NCI-H1694 treated with DMSO at 0.1 percent for 48 hours (cell line): ENCODE results near the gene PLPPR1.
"Not testable (repeated sequence)": the region's sequence is repeated elsewhere in the genome, so short reads cannot be mapped to it uniquely, and the experiment has no call there.

Source experiments
- DNase-seq: peaks from one replicate; lab custom pipeline; 2025; lab: John Stamatoyannopoulos, UW

The PLPPR1 gene

DNA sequence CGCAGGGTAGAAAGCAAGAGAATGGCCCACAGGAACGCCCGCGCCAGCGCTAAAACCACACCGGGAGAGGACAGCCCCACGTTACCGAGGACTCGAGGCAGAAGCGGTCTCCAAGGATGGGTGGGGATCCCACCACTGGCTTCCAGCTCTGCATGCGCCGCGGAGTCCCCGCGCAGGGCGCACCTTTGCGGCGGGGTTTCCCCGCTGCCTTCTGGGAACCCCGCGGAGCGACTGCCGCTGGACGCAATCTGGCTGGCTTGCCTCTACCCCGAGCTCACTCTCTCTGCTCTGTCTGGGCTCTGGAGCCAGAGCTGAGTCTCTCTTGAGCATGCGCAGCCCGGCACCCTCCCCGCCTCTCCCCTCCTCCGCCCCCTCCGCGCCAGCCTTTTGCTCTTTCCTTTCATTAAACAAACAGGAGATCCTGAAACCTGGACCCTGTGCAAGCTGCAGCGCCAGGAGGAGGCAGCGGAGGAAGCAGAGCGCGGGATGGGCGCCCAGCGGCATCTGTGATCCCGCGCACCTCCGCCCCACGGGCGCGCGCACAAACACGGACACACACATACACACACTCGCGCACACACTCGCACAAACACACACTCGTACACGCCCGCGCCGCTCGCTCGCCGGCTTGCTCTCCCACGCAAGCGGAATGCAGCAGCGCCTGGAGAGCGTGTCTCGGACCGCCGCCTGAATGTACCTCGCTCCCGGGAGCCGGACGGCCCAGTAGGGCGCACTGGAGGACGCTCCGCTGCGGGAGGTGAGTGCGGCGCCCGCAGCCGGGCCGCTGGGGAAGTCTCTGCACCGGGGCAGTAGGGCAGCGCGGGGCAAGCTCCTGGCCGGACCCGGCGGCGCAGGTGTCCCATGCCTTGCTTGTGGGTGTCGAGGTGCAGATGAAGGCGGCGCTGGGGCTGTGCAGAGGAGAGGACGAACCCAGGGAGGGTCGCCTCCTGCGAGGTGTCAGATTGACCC lies at the start of gene PLPPR1:
TSS of gene PLPPR1 (plus strand) at position 382 of the 969 bp plus-strand sequence.
- peak; percentile 86 for DNase-seq

DNA sequence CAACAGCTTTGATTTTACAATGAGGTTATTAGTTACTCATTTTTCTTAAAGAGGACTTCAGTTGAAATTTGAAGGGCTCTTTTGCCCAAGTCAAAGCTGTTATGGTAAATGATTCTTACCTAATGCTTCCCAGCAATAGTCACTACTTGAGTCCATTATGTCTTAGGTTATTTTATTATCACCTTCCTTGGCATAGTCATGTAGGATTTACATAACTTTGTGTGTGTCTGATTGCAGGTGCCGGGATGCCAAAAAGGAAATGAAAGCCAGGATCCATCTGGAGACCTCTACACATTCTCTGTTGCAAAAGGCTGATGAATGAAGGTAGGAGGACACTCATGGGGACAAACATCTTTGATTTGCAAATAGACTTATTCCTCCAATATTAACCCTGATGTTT lies 38.8 kb upstream of the PLPPR1 start:
- DNase-seq, result no peak

DNA sequence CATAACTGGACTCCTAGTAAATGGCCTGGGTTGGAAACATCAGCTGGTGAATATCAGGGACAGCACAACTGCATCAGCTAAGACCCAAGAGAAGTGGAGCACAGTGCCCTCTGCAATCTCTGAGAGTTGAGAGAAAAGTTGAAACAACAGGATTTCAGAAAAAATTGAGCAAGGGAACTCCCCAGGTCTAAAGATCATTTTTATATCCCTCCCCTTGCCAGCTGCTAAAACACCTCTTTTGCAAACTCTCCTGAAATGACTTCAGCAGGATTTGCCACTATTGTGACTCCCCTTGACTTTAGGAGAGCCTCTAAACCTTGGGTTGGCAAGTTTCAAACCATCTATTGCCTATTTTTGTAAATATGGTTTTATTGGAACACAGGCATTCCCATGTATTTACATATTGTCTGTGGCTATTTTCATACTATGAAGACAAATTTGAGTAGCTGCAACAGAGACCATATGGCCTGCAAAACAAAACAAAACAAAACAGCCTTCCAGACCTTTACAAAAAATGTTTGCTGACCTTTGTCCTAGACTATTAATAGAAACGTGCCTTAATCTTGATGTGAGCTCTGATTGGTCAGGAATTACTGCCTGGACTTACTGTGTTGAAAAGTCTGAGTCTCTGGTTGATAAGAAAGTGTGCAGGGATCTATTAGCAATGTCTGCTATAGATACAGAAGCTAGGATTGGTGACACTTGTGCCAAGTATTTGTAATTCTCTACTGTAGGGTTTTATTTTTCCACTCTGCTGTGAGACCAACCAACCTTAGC lies 37.7 kb upstream of the PLPPR1 start:
- DNase-seq, result no peak

- DNase-seq, result no peak
Observed at GRCh38 chr9:100992632-100993031, 35.9 kb upstream of the PLPPR1 start.

GRCh38 chr9:100999906-101000544 lies 28.5 kb upstream of the PLPPR1 start:
- no peak for DNase-seq

GRCh38 chr9:101005246-101005645 lies 23.3 kb upstream of the PLPPR1 start:
- no peak for DNase-seq

DNA sequence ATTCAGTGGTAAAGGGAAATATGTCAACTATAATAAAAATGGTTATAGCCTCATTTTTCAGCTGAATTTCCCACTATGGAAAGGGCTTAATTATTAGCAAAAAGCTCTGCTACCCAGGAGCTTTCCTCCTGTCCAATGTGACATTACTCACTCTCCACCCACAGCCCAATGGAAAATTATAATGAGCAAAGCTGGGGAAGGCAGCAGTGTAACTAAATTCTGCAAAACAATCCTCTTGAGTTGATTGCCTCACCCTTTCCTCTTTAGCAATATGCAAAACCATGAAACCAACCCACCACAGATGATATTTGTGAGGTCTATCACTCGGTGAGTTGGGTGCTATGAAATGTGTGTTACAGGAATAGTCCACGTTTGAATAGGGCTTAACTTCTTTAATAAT lies 14.0 kb upstream of the PLPPR1 start:
- DNase-seq, result no peak

DNA sequence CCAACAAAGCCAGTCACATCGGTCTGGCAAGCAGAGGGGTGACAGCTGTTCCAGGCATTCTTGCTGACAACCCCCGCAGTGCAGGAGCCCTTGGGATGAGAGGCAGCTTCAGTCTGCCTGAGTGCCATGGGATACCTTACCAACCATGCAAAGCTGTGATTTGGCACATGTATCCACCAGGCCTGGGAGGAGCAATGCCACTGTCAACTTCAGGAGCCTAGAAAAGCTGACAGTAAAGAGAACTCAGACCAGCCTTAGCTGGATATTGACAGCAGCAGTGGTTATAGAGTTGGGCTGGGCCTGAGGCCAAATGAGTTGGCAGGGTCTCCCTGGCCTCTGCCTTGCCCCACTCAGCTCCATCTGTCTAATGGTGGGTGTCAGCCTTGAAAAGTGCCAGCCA lies 10.1 kb upstream of the PLPPR1 start:
- peak; percentile 88 for DNase-seq

- peak; percentile 52 for DNase-seq
Observed at GRCh38 chr9:101022704-101023103, 5.8 kb upstream of the PLPPR1 start.

DNA sequence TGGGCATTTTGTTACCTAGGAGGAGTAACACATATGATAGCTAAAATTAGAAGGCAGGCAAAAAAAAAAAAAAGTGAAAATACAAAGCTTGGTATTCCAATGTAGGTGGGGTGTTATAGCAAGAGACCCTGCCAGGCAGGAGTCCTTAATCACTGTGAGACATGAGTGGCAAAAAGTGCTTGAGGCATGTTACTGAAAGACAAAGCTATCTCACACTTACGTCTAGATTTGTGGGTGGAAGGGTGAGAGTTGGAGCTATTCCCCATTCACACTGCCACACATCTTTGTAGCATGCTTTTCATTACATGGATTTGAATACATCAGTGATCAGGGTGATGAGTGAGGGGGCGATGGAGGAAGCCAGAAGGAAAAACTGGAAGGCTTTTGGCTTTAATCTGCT lies 2.6 kb upstream of the PLPPR1 start:
- DNase-seq, result no peak

- DNase-seq, result peak; percentile 16
Observed at GRCh38 chr9:101026824-101027223, 1.7 kb upstream of the PLPPR1 start.

DNA sequence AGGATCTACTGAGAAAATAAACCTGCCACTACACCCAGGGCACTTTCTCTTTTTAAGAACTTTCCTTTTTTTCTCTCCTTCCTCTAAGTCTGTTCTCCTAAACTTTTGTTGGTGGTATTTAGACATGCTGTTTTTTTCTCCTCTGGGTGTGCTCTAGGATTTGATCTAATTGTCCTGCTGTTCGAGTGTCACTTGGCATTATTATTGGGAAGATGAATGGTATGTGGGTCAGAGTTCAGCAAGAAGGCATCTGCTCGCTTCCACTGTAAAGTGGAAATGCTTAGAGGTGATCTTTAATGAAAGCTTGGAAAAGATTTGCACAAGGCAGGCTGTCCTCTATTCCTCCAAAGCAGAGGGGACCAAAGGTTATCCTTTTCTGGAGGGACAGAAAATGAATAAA lies 1.3 kb upstream of the PLPPR1 start:
- DNase-seq, result no peak

DNA sequence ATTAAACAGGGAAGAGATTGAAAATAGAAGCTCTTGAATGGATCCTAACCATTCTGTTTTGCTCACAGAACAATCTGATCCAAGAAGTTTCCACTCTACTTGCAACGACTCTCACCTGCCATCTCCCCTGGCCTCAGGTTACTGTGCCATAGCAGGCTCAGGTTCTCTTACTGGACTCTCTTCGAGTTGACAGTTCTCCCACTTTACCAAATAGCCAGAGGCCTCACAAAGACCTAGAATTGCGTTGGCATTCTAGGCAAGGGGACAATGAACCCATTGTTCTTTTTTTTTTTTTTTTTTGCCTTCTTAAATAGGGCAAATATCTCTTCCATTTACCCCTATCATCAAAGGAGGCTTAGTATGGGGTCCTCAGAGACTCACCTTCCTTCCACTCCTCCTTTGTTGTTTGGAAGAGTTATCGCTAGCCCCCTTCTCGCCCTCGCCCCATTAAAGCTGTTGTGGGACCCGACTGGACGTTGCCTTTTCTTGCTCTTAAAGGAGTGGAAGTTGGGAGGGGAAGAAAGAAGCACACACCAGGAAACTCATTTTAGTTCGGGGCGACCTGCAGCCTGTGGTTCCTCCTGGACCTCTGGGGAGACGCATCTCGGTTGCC lies 688 bp upstream of the PLPPR1 start:
- no peak for DNase-seq

DNA sequence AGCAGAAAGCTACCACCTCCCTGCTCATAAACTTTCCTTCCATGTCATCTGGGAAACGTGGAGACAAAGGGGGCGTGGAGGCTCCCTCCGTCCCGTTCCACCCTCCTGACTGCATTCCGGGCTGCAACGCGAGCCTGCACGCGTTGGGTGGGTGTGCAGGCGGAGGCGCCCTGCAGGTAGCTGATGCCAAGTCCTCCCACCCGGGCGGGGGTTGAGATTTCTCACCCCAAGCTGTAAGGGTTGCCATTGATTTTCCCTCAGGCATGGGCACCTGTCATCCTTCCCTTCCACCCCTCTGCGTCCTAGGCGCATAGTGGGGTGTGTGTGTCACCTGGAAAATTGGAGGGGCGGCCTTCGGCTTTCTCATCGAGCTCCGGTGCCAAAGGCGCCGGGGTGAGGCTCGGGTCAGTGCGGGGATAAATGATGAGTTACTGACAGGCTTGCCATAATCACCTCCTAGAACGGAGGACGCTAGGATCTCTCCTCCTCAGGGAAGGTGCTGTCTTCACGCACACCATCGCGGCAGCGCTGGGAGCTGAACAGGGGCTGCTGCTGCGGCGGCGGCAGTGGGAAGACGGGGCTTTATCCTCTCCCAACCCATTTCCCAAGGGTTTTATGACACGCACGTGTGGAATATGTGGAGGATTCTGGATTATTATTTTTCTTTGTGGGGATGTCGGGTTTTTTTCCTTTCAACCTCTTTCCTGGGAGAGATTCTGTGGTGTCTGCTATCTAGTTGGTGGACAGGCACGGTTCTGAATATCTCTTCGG lies 973 bp downstream of the PLPPR1 start:
- DNase-seq, result no peak

- DNase-seq, result no peak
Observed at GRCh38 chr9:101030086-101030391, 1.5 kb downstream of the PLPPR1 start.

DNA sequence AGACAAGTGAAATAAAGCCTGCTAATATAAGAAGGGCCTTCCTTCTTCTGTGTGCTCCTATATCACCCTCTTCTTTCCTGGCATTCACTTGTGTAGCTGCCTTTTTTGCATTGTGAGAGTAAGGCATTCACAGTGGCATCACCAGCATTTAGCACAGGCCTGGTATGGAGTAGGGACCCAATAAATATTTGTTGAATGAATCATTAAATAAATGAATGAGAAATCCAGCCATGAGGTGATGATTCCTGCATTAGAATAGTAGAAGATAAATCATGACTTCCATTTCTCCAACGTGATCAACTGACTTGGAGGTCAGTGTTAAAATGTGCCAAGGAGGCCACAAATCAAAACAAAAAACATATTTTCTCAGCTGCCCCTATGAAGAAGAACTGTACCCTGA lies 3.9 kb downstream of the PLPPR1 start:
- DNase-seq, result no peak

DNA sequence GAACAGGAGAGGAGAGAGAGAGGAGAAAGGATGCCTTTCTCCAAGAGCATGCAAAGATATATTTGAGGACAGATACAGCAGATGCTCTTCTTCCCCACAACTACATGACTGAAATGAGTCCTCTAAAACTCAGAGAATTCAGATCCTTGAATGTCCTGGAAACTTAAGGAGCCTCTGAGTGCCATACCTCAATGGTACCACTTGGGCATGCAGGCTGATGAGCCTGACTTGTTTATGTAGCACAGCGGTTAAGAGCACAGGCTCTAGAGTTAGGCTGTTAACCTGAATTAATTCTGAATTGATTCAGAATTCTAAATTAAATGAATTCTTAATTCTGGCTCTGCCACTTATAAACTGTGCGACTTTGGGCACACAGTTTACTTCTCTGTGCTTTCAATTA lies 5.7 kb downstream of the PLPPR1 start:
- no peak for DNase-seq

- no peak for DNase-seq
Observed at GRCh38 chr9:101035098-101035497, 6.6 kb downstream of the PLPPR1 start.

DNA sequence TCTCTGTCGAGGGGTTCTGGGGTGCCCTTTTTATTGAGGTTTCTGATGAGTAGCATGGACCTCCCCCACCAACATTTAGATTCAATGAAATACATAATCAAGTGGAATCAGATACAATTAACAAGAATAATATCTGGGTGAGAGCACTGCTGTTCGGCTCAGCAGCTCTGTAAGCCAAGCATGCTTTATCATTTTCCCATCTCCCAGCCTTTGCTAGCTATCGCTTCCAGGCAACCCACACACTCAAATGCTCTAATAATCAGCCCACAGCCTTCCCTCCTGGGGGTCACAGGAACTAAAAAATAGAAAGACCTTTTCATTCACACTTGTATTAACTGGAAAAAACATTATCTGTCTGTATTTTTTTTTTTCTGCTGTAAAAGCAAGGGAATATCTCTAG lies 8.9 kb downstream of the PLPPR1 start:
- peak; percentile 8 for DNase-seq

GRCh38 chr9:101038488-101038887 lies 10.0 kb downstream of the PLPPR1 start:
- DNase-seq, result no peak

DNA sequence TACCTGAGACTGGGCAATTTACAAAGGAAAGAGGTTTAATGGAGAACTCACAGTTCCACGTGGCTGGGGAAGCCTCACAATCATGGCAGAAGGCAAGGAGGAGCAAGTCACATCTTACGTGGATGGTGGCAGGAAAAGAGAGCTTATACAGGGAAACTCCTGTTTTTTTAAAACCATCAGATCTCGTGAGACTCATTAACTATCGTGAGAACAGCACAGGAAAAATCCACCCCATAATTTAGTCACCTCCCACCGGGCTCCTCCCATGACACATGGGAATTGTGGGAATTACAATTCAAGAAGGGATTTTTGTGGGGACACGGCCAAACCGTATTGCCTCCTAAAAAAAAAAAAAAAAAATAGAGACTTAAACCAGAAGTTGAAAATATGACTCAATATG lies 11.1 kb downstream of the PLPPR1 start:
- DNase-seq, result not testable (repeated sequence)
